SH-SY5Y (cell line): Measurements from ENCODE around the gene MAN2B2.

Experiments used
- GATA2 ChIP-seq: IDR thresholded peaks from 2 replicates; pipeline ENCODE4 v1.6.1; 2011; ENCODE audit warnings: mild to moderate bottlenecking, low read depth, low read length
- GATA3 ChIP-seq: IDR thresholded peaks from 2 replicates; pipeline ENCODE4 v1.6.1; 2011; ENCODE audit warnings: low read depth, mild to moderate bottlenecking, low read length, moderate library complexity

DNA sequence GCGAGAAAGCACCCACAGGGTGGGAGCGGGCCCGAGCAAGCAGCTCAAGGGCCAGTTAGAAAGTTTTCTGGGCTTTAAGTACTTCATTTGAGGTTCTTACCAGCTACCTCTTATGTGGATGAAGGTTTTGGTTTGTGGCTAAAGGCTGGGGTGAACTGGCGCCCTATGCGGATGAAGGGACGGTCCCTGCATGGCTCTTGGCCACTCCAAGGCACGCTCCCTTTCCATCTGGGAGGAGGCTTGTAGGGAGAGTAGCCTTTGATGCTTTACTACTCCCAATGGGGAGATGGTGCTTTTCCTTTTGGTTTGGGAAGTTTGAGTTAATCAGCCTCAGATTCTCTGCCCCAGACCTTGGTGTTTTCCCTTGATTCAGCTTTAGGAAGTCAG, 83.2 kb downstream of the MAN2B2 start:
- TF ChIP-seq GATA2, result no peak
- TF ChIP-seq GATA3, result no peak
